COLO668 (cell line): ENCODE measurements around the gene FBXO15.
A peak's percentile ranks its signal among the peaks of the same experiment; 100 is the strongest.

Experiments used
- DNase-seq: peaks from one replicate; lab custom pipeline; 2025; ENCODE audit not compliant: unreplicated experiment; lab: John Stamatoyannopoulos, UW

FBXO15 gene

GRCh38 chr18:74147779-74148542, at the start of gene FBXO15, which contains the start of gene TIMM21:
TSS of gene FBXO15 (minus strand) at chr18:74147834. CDS start at chr18:74147785, 49 bp downstream.
TSS of gene TIMM21 (plus strand) at chr18:74148523. CDS start at chr18:74148809, 286 bp downstream.
- DNase-seq: peak; percentile 98

- DNase-seq: peak; percentile 49
Measured at GRCh38 chr18:74196220-74197119, 48.8 kb upstream of the FBXO15 start.

- no peak for DNase-seq
Measured at GRCh38 chr18:74194691-74195090, 47.1 kb upstream of the FBXO15 start.

- no peak for DNase-seq
Measured at GRCh38 chr18:74191577-74191976, 43.9 kb upstream of the FBXO15 start.

GRCh38 chr18:74190086-74190485, 42.5 kb upstream of the FBXO15 start:
- DNase-seq: no peak

GRCh38 chr18:74186661-74187060, 39.0 kb upstream of the FBXO15 start:
- no peak for DNase-seq

- no peak for DNase-seq
Measured at GRCh38 chr18:74185860-74186259, 38.2 kb upstream of the FBXO15 start.

- DNase-seq: no peak
Measured at GRCh38 chr18:74184875-74185274, 37.2 kb upstream of the FBXO15 start.

- DNase-seq: peak; percentile 82
Measured at GRCh38 chr18:74183130-74183529, 35.5 kb upstream of the FBXO15 start.

GRCh38 chr18:74182335-74182734, 34.7 kb upstream of the FBXO15 start:
- no peak for DNase-seq

GRCh38 chr18:74179623-74180199, 32.1 kb upstream of the FBXO15 start:
- DNase-seq: no peak

- no peak for DNase-seq
Measured at GRCh38 chr18:74178884-74179283, 31.2 kb upstream of the FBXO15 start.

- peak; percentile 60 for DNase-seq
Measured at GRCh38 chr18:74175658-74176057, 28.0 kb upstream of the FBXO15 start.

- no peak for DNase-seq
Measured at GRCh38 chr18:74173434-74173750, 25.8 kb upstream of the FBXO15 start.

GRCh38 chr18:74172697-74173433, 25.2 kb upstream of the FBXO15 start:
- no peak for DNase-seq

- no peak for DNase-seq
Measured at GRCh38 chr18:74171910-74172606, 24.4 kb upstream of the FBXO15 start.

GRCh38 chr18:74166386-74166785, 18.8 kb upstream of the FBXO15 start:
- DNase-seq: peak; percentile 41

- no peak for DNase-seq
Measured at GRCh38 chr18:74163019-74163660, 15.5 kb upstream of the FBXO15 start.

- no peak for DNase-seq
Measured at GRCh38 chr18:74155276-74155675, 7.6 kb upstream of the FBXO15 start.

GRCh38 chr18:74154716-74155115, 7.1 kb upstream of the FBXO15 start:
- DNase-seq: no peak
